Measurements from ENCODE around the gene MRPL9.
"Not testable (repeated sequence)": the region's sequence is repeated elsewhere in the genome, so short reads cannot be mapped to it uniquely, and the experiment has no call there.

MRPL9 gene

DNA sequence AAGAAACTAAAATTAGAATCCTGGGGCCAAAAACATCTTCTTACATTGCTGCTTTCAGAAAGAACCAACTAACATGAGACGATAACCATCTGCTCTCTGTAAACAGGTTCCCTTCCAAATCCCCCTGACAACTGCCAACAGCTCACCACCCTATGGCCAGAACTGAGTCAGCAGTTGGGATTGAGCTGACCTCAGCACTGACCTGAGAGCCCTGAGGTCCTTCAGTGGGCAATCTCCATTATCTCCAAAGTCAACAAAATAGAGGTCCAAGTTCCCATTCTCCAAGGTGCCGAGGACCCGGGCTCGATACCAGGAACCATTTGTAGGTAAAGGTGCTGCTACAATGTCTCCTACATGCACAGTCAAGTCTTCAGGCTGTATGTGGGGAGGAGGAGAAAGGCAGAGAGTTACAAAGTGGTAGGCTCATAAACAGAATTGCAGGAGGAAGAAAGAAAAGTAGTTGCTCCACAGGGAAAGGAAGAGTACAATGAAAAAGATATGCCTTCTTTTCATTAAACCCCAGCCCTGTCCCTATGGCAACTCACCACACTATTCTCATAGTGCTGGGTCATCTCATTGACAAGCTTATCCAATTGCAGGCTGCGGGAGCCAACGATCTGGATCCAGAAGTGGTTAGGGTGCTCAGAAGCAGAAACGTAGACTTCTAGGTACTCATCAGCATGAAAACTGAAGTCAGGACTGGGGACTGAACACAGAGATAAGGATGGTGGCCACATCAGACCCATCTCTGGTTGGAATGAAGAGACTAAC is 12.8 kb upstream of the MRPL9 start:
- TF ChIP-seq, protein P1, sequence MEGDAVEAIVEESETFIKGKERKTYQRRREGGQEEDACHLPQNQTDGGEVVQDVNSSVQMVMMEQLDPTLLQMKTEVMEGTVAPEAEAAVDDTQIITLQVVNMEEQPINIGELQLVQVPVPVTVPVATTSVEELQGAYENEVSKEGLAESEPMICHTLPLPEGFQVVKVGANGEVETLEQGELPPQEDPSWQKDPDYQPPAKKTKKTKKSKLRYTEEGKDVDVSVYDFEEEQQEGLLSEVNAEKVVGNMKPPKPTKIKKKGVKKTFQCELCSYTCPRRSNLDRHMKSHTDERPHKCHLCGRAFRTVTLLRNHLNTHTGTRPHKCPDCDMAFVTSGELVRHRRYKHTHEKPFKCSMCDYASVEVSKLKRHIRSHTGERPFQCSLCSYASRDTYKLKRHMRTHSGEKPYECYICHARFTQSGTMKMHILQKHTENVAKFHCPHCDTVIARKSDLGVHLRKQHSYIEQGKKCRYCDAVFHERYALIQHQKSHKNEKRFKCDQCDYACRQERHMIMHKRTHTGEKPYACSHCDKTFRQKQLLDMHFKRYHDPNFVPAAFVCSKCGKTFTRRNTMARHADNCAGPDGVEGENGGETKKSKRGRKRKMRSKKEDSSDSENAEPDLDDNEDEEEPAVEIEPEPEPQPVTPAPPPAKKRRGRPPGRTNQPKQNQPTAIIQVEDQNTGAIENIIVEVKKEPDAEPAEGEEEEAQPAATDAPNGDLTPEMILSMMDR (IDR thresholded peaks at IDR 0.05; ENCODE audit: low read depth, low read length, missing control alignments) = no peak
- DNase-seq (ENCODE audit: extremely low read depth, low read depth) = no peak
- no peak overlapping the region for H3K4me3 ChIP-seq (replicated peaks; ENCODE audit: low read depth, low read length)

DNA sequence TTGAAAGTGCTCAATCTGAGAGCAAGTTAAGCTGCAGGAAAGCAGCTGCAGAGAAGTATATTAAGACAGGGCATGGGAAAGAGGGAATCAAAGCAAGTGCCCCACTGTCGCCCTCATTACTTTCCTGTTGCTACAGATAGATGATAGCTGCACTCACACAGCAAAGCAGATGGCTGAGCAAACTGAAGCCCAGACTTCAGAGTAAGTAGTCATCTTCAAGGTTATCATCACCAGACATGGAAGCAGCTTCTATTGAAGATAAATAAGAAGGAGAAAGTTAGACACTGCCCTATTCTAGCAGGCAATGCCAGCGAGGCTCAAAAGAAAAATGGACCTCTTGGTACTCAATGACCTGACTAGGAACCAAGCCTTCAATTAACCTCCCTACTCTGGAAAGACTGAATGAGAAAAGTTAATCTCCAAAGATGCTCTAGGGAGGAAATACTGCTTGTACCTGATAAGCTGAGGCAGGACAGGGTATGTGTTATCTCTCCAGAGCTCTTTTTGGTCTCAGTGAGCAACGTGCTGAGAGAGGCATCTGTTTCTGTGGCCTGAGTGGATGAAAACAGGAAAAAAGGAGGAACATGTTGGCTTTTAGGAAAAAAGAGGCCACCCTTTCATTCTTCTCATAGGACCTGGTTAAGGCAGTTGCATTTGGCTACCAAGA is 11.1 kb upstream of the MRPL9 start:
- TF ChIP-seq, protein P1 (IDR thresholded peaks at IDR 0.05; ENCODE audit: low read depth, low read length, missing control alignments) = no peak
- DNase-seq (ENCODE audit: extremely low read depth, low read depth) = no peak
- no peak overlapping the region for H3K4me3 ChIP-seq (replicated peaks; ENCODE audit: low read depth, low read length)

DNA sequence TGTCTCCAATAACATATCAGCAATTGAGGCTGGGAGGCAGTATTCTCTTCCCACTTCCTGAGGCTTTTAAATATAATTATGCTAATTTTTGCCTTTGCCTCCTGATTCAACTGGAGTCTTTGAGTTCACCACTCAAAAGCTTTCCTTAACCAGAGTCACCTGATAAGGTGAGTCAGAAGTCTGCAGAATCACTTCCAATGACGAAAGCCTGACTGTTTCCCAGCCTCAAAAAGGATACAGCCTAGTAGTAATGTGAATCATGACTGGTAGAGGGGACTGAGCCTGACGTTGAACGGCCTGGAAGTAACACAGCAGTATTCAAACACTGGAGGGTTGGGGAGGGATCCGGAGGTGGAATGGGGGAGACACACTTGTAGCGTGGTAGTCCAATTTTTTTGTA is 10.4 kb upstream of the MRPL9 start:
- TF ChIP-seq, protein P1 (IDR thresholded peaks at IDR 0.05; ENCODE audit: low read depth, low read length, missing control alignments) = no peak
- no peak overlapping the region for H3K4me3 ChIP-seq (replicated peaks; ENCODE audit: low read depth, low read length)
- DNase-seq (ENCODE audit: extremely low read depth, low read depth) = no peak

DNA sequence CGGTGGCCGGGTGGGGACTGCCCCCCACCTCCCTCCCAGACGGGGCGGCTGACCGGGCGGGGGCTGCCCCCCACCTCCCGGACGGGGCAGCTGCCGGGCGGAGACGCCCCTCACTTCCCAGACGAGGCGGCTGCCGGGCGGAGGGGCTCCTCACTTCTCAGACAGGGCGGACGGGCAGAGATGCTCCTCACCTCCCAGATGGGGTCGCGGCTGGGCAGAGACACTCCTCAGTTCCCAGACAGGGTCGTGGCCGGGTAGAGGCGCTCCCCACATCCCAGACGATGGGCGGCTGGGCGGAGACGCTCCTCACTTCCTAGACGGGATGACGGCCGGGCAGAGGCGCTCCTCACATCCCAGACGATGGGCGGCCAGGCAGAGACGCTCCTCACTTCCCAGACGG is 6.0 kb upstream of the MRPL9 start:
- not testable (repeated sequence) for DNase-seq (ENCODE audit: extremely low read depth, low read depth); H3K4me3 ChIP-seq (replicated peaks; ENCODE audit: low read depth, low read length)

DNA sequence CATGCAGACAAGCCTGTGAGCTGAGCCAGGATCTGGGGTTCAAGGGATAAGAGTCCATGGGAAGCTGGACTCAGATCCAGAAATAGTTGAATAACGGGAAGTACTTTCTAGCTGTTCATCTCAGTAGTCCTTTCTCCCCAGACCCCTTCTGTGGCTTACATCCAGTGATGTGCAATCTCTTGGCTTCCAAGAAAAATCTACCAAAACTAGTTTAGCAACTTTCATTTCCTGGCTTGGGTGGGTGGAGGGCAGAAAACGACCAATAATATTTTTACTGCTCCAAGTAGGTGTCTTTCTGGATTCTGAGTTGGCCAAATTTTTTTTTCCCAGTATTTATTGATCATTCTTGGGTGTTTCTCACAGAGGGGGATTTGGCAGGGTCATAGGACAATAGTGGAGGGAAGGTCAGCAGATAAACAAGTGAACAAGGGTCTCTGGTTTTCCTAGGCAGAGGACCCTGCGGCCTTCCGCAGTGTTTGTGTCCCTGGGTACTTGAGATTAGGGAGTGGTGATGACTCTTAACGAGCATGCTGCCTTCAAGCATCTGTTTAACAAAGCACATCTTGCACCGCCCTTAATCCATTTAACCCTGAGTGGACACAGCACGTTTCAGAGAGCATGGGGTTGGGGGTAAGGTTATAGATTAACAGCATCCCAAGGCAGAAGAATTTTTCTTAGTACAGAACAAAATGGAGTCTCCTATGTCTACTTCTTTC is 5.2 kb upstream of the MRPL9 start:
- DNase-seq (ENCODE audit: extremely low read depth, low read depth); H3K4me3 ChIP-seq (replicated peaks; ENCODE audit: low read depth, low read length): not testable (repeated sequence)

DNA sequence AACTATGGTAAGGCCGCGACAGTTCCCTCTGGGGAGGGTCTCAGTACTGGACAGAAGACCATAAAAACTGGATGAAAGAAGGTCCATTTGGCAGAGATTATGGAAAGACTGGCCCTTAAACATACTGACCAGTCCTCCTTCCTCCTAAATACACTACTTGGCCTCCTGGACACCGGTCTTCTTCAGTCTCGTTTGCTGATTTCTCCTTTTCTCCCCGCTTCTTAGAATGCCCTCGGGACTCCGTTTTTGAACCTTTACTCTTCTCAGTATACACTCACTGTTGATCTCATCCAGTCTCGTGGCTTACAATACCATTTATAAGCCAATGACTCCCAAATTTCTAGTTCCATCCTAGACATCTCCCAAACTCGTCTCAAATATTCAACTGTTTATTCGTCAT is 694 bp upstream of the MRPL9 start:
- TF ChIP-seq, protein P1 (IDR thresholded peaks at IDR 0.05; ENCODE audit: low read depth, low read length, missing control alignments) = no peak
- H3K4me3 ChIP-seq (replicated peaks; ENCODE audit: low read depth, low read length) = peak overlapping the region; percentile 72
- DNase-seq (ENCODE audit: extremely low read depth, low read depth) = no peak

DNA sequence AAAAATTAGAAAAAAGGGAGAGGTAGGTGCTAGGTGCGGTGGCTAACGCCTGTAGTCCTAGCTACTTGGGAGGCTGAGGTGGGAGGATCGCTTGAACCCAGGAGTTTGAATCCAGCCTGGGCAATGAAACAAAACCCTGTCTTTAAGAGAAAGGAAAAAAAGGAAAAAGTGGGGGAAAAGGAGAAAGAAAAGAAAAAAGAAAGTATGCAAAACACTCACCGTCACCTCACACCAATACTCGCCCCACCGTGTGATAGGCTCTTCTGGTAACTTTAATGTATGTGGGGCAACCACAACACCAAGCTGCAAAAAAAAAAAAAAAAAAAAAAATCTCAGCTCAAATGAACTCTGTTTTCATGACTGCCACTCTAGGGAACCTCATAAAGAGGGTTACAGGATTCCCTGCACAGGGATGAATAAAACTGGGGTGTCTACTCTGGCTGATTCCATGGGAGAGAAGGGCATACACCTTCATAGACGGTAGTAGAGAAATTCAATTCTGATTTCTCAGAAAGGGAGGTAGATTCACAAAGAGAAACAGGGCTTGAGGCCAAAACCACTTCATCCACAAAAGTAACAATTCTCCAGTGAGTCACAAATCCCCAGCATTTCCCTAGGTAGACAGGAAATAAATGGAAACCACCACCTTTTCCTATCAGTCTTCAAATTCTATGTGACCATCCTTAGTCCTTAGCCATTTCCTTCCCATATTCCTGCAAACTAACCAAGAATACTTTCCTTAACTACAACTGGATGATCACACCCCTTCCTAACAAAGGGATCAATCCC is 2.5 kb downstream of the MRPL9 start:
- TF ChIP-seq, protein P1 (IDR thresholded peaks at IDR 0.05; ENCODE audit: low read depth, low read length, missing control alignments) = no peak
- DNase-seq (ENCODE audit: extremely low read depth, low read depth) = no peak
- no peak overlapping the region for H3K4me3 ChIP-seq (replicated peaks; ENCODE audit: low read depth, low read length)
